Neutrophil (primary cell): ENCODE measurements around the gene REEP1.
A peak's percentile ranks its signal among the peaks of the same experiment; 100 is the strongest.
"Not testable (repeated sequence)": the region's sequence is repeated elsewhere in the genome, so short reads cannot be mapped to it uniquely, and the experiment has no call there.

Experiments
- H3K27ac ChIP-seq: fragments of 200-600 bp; sonication (generic); 2 replicates; pipeline ENCODE4 v1.5.1; 2016; ENCODE audit warnings: mild to moderate bottlenecking, moderate library complexity
- H3K27me3 ChIP-seq: fragments of 200-600 bp; sonication (generic); 2 replicates; pipeline ENCODE4 v1.6.0; 2016; ENCODE audit warnings: mild to moderate bottlenecking
- H3K36me3 ChIP-seq: fragments of 200-600 bp; sonication (generic); 2 replicates; pipeline ENCODE4 v1.5.1; 2017
- H3K4me1 ChIP-seq, 2 experiments: fragments of 200-600 bp in 1 of 2; sonication (generic) in 1 of 2; 1 replicate in 1 of 2; 2 replicates in 1 of 2; pipeline versions ENCODE4 v1.5.1 to v1.6.1; 2013 to 2016; ENCODE audit warnings: low read depth in 1 of 2, low read length in 1 of 2, mild to moderate bottlenecking in 1 of 2, moderate library complexity in 1 of 2; ENCODE audit not compliant: control insufficient read depth in 1 of 2, insufficient read depth in 1 of 2
- H3K4me3 ChIP-seq, 2 experiments: fragments of 200-600 bp in 1 of 2; sonication (generic) in 1 of 2; 1 replicate in 1 of 2; 2 replicates in 1 of 2; pipeline ENCODE4 v1.5.1; 2013 to 2016; ENCODE audit warnings: low read depth in 1 of 2, low read length in 1 of 2, mild to moderate bottlenecking in 1 of 2, moderate library complexity in 1 of 2
- H3K9me3 ChIP-seq: fragments of 200-600 bp; sonication (generic); 2 replicates; pipeline ENCODE4 v1.5.1; 2016
- TF ChIP-seq, protein P1 (sequence below): fragments of 200-600 bp; sonication (generic); IDR thresholded peaks from 2 replicates; pipeline ENCODE4 v1.5.1; 2016; ENCODE audit warnings: antibody characterized with exemption

REEP1 gene

DNA sequence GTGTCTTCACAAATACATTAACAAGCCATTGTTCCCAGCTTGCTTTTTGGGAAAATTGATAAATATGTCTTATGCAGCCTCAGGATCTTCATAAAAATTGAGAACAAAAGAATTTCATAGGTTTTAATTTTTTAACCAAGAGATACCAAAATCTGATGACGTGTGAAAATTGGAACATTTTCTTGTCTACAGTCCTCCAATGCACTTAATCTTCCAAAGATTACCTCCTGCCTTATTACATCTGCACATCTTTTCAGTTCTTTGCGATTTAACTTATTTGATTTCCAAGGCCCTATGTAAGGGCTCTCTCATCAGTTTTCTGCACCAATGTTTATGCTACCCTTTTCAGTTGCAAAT, 135.1 kb downstream of the REEP1 start:
- Histone ChIP-seq H3K9me3 (no peaks in the 10 kb centered on the region), H3K4me1 (peaks cover 8 to 9% of the 10 kb centered on the region in 2 experiments), H3K36me3 (peaks cover 15% of the 10 kb centered on the region), H3K27me3 (no peaks in the 10 kb centered on the region), H3K4me3 (no peak overlapping the region), H3K27ac (no peak overlapping the region)
- TF ChIP-seq, protein P1, sequence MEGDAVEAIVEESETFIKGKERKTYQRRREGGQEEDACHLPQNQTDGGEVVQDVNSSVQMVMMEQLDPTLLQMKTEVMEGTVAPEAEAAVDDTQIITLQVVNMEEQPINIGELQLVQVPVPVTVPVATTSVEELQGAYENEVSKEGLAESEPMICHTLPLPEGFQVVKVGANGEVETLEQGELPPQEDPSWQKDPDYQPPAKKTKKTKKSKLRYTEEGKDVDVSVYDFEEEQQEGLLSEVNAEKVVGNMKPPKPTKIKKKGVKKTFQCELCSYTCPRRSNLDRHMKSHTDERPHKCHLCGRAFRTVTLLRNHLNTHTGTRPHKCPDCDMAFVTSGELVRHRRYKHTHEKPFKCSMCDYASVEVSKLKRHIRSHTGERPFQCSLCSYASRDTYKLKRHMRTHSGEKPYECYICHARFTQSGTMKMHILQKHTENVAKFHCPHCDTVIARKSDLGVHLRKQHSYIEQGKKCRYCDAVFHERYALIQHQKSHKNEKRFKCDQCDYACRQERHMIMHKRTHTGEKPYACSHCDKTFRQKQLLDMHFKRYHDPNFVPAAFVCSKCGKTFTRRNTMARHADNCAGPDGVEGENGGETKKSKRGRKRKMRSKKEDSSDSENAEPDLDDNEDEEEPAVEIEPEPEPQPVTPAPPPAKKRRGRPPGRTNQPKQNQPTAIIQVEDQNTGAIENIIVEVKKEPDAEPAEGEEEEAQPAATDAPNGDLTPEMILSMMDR = no peak

DNA sequence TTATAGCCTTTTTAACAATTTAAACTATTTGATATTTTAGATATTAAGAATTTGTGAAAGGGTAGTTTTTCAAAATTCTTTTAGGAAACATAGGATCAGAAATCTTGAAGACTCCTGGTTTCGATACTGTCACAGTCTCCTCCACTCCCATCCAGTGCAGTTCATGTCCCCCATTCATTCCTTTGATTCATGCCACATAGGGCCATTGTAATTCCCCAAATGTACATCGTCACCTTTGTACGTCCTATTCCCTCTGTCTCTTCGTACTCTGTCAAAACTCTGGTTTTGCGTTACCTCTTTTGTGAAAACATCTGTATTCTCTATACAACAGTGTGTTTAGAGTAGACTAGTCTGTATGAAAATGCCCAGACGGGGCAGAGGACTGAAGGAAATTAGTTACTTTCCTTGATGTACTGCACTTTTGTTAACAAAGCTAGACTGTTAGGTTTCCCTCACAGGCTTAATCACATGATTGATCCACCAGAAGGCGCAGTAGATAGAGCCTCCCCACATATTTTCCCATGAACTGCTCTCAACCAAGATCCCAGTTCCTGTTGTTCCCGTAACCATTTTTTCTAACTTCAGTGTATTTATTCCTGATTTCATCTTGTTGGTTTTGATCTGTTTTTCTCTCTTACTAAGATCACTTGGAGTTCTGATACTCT, 135.6 kb downstream of the REEP1 start:
- no peaks in the 10 kb centered on the region for H3K9me3 ChIP-seq
- H3K27me3 ChIP-seq = no peaks in the 10 kb centered on the region
- TF ChIP-seq, protein P1 = no peak
- peaks cover 8 to 9% of the 10 kb centered on the region in 2 experiments for H3K4me1 ChIP-seq
- H3K27ac ChIP-seq = no peak overlapping the region
- H3K4me3 ChIP-seq = no peak overlapping the region
- H3K36me3 ChIP-seq = peaks cover 10% of the 10 kb centered on the region

DNA sequence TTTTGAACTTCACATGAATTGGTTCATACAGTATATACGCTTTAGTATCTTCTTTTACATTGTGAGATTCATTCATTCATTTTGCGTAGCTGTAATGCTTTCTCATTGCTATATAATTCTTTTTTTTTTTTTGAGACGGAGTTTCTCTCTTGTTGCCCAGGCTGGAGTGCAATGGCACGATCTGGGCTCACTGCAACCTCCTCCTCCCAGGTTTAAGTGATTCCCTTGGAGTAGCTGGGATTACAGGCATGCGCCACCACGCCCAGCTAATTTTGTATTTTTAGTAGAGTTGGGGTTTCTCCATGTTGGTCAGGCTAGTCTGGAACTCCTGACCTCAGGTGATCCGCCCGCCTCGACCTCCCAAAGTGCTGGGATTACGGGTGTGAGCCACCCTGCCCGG, 136.9 kb downstream of the REEP1 start:
- H3K27ac ChIP-seq, H3K4me3 ChIP-seq, H3K9me3 ChIP-seq, H3K27me3 ChIP-seq, H3K36me3 ChIP-seq: not testable (repeated sequence)
- peaks cover 14 to 15% of the 10 kb centered on the region in 2 experiments for H3K4me1 ChIP-seq

DNA sequence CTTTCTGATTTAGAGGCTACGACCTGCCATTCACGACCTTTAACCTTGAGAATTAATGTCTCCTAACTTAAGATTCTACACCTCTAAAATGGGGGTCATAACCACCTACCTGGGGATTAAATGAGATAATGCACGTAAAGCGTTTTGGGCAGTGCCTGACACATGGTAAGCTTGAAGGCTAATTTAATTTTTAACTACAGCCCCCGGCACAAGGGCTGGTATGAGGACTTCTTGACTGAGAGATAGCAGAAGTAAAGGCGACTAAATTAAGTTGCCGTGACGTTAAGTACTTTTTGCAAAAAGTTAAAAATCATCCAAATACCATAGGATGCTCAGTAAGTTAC, 137.6 kb downstream of the REEP1 start:
- Histone ChIP-seq H3K9me3 (no peaks in the 10 kb centered on the region), H3K36me3 (no peaks in the 10 kb centered on the region), H3K27ac (peak overlapping the region; percentile 72), H3K27me3 (no peaks in the 10 kb centered on the region), H3K4me3 (peak overlapping the region; percentile 57 to 88), H3K4me1 (peaks cover 14 to 16% of the 10 kb centered on the region in 2 experiments)
- TF ChIP-seq, protein P1 = no peak

DNA sequence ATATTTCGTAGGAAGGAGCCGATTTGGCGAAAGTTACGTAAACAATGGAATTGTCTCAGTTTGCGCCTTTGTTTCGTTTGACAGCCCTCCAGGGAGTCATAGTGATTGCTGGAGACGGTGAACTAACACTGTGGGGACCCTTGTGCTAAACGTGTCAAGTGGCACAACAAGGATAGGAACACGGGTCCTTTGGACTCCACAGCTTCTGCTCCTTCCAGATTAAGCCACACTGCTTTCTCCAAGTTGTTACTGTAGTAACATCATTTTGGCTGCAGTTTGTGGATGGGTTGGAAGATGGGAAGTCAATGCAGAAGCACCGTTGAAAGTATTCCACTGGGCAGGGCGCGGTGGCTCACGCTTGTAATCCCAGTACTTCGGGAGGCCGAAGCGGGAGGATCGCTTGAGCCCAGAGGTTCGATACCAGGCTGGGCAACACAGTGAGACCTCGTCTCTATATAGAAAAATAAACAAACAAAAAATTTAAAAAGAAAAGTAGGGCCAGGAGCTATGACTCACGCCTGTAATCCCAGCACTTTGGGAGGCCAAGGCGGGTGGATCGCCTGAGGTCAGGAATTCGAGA, 141.5 kb downstream of the REEP1 start:
- TF ChIP-seq, protein P1 = no peak
- H3K36me3 ChIP-seq = no peaks in the 10 kb centered on the region
- no peaks in the 10 kb centered on the region for H3K27me3 ChIP-seq
- peaks cover 24 to 27% of the 10 kb centered on the region in 2 experiments for H3K4me1 ChIP-seq
- no peaks in the 10 kb centered on the region for H3K9me3 ChIP-seq
- peak overlapping the region; percentile 92 for H3K27ac ChIP-seq
- H3K4me3 ChIP-seq = peak overlapping the region; percentile 86 to 91

DNA sequence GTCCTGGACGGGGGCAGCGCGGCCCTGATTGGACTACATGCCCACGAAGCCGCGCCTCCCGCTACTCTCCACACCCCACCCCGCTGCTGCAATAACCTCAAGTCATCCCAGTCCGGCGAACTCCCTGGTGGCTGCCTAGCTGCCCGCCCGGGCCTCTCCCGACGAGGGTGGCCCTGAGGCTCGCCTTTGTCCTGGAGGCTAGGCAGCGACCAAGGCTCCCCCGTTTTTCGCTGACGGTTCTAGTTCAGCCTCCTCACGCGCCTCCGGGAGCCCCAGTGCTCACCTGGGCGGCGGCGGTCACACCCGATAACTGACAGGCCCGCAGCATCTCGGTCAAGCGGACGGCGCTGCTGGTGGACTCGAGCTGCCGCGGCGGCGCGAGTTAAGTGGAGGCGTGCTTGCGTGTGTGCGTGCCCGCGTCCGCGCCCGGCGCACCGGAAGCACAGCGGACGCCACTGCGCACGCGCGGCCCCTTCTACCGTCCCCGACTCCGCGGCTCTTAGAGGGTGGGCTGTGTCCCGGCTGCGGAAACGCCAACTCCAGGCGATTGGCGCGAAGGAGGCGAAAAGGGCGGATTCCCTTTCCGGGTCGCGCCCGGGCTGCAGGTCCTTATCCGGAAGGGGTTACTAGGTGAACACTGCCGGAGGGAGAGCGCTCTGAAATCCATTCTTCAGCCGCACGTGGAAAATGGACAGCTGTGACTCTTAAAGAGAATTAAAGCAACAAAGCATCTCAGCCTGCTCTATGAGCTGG, 142.2 kb downstream of the REEP1 start, which contains the start of gene IMMT:
IMMT (minus strand) TSS at position 408 of the 753 bp plus-strand sequence; CDS start at position 328, 80 bp downstream.
- Histone ChIP-seq H3K4me3 (peak within 1 kb of the TSS; percentile 86 to 91), H3K27me3 (no peaks in the 10 kb centered on the region), H3K9me3 (no peaks in the 10 kb centered on the region), H3K4me1 (peaks cover 23 to 25% of the 10 kb centered on the region in 2 experiments), H3K36me3 (no peaks in the 10 kb centered on the region), H3K27ac (peak within 1 kb of the TSS; percentile 92)
- TF ChIP-seq, protein P1 = no peak
